GM23248 (cell line): ENCODE measurements around the gene SF3B6.

ENCODE experiments used
- EZH2 ChIP-seq: fragments of 200-600 bp; sonication (generic); IDR thresholded peaks from 2 replicates; pipeline ENCODE4 v1.6.1; 2018; ENCODE audit warnings: antibody characterized with exemption, mild to moderate bottlenecking; ENCODE audit not compliant: insufficient read depth, poor library complexity, severe bottlenecking
- EZH2phosphoT487 ChIP-seq: fragments of 200-600 bp; sonication (generic); IDR thresholded peaks from 2 replicates; pipeline ENCODE4 v1.6.1; 2018; ENCODE audit warnings: antibody characterized with exemption, moderate library complexity, mild to moderate bottlenecking, low read depth; ENCODE audit not compliant: insufficient read depth

DNA sequence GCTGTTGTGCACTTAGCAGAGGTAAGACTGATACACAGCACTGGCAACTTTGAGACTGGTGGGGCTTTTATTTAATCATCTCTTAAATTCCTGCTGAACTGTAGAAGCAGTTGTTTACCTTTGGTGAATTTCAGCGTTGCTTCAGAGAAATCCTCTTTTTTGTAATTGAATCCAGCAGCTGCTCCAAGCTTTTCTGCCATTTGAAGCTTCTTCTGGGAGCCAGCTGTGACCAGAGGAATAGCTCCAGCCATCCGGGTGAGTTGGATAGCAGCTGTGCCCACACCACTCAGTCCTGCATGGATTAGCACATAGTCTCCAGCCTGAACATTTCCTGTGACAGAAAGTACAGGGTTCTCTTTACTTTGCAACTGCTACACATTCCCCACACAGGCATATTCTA is 4.6 kb upstream of the SF3B6 start:
- TF ChIP-seq EZH2 (no peak), EZH2phosphoT487 (no peak)
